H1 (cell line): ENCODE results near the gene WDR11. TPM values are rescaled to one million over a fixed set of nuclear protein-coding genes. Genes with fewer than 3 reads are reported as not detected.

ENCODE experiments used
- BACH1 ChIP-seq: IDR thresholded peaks from 2 replicates; pipeline ENCODE4 v1.6.1; 2012; ENCODE audit warnings: low read length, improper control_type of control experiment
- EZH2 ChIP-seq: fragments of 200-600 bp; sonication (generic); IDR thresholded peaks from 2 replicates; pipeline ENCODE4 v1.7.1; 2012; ENCODE audit warnings: low read depth, mild to moderate bottlenecking, moderate library complexity, low read length, inconsistent platforms; ENCODE audit not compliant: severe bottlenecking
- GTF2F1 ChIP-seq: IDR thresholded peaks from 2 replicates; pipeline ENCODE4 v1.6.1; 2012; ENCODE audit warnings: low read depth, low read length, improper control_type of control experiment, borderline replicate concordance
- POLR2AphosphoS5 ChIP-seq: IDR thresholded peaks from 2 replicates; pipeline ENCODE4 v1.6.1; 2011; ENCODE audit warnings: low read depth, low read length
- RAD21 ChIP-seq, 2 experiments: IDR thresholded peaks in 1 of 2; conservative IDR thresholded peaks in 1 of 2; 2 replicates each; pipeline ENCODE4 v1.6.1; 2011; ENCODE audit warnings: low read depth in 2 of 2, low read length in 2 of 2, improper control_type of control experiment in 1 of 2, inconsistent platforms in 1 of 2, mild to moderate bottlenecking in 1 of 2, moderate library complexity in 1 of 2
- TAF7 ChIP-seq: optimal IDR thresholded peaks from 2 replicates; pipeline ENCODE3; 2011; ENCODE audit warnings: low read depth, mild to moderate bottlenecking, inconsistent platforms, low read length, moderate library complexity, borderline replicate concordance
- TBP ChIP-seq: IDR thresholded peaks from 2 replicates; pipeline ENCODE4 v1.6.1; 2011; ENCODE audit warnings: low read depth, low read length, improper control_type of control experiment
- TCF12 ChIP-seq: IDR thresholded peaks from 2 replicates; pipeline ENCODE4 v1.6.1; 2011; ENCODE audit warnings: low read depth, mild to moderate bottlenecking, low read length
- TEAD4 ChIP-seq: IDR thresholded peaks from 2 replicates; pipeline ENCODE4 v1.6.1; 2012; ENCODE audit warnings: low read depth, low read length, inconsistent platforms, mixed read lengths
- polyA plus RNA-seq, 7 experiments: library from polyadenylated mRNA; depleted of rRNA in 3 of 7; stranded (reverse) in 5 of 7; unstranded in 2 of 7; fragments of >200 nt in 5 of 7; fragments of 200-250 nt in 2 of 7; gene quantifications; 1 replicate in 5 of 7; 2 replicates in 1 of 7; 4 replicates in 1 of 7; pipeline versions ENCODE4 v1.2.1 to v1.2.3, GENCODE V29; 2011 to 2013; ENCODE audit warnings: missing spikeins in 2 of 7, mixed read lengths in 2 of 7
- total RNA-seq: library from RNA; stranded (reverse); fragmentation: NEBNext Ultra II Directional; extraction: Animal tissue kit (Norgen Biotek cat#: 25700); gene quantifications from 2 replicates; pipeline ENCODE4 v1.2.1, GENCODE V29; 2021

WDR11 gene
- total and polyA plus RNA-seq, 2 of the 8 experiments (the other 6 are each of a cell fraction or from before 2014, with no cell fraction given) = 39.7 to 41.9 TPM

GRCh38 chr10:120929166-120929565 lies 78.0 kb downstream of the WDR11 start (continued):
- no peak for TF ChIP-seq TAF7
- no peak for TF ChIP-seq RAD21 (IDR thresholded peaks at IDR 0.05 in 1 of 2, conservative IDR thresholded peaks at IDR 0.05 in 1 of 2; ENCODE audit: low read depth in 2 of 2, low read length in 2 of 2)
- no peak for TF ChIP-seq POLR2AphosphoS5
- TF ChIP-seq BACH1 = no peak
- no peak for TF ChIP-seq EZH2
- no peak for TF ChIP-seq TCF12
- no peak for TF ChIP-seq GTF2F1
- TF ChIP-seq TEAD4 = no peak
- TF ChIP-seq TBP = no peak
